ENCODE measurements around the gene ADH1A.
"Not testable (repeated sequence)": the region's sequence is repeated elsewhere in the genome, so short reads cannot be mapped to it uniquely, and the experiment has no call there.

ADH1A gene

GRCh38 chr4:99276417-99276816, 14.4 kb downstream of the ADH1A start:
- no peak for DNase-seq

- DNase-seq: no peak
Observed at GRCh38 chr4:99275885-99276284, 14.9 kb downstream of the ADH1A start.

- no peak for DNase-seq
Observed at GRCh38 chr4:99275050-99275449, 15.7 kb downstream of the ADH1A start.

GRCh38 chr4:99273704-99274103, 17.1 kb downstream of the ADH1A start:
- no peak for DNase-seq

- DNase-seq: no peak
Observed at GRCh38 chr4:99264927-99265326, 25.9 kb downstream of the ADH1A start.

- DNase-seq: no peak
Observed at GRCh38 chr4:99252746-99253145, 38.0 kb downstream of the ADH1A start.

- no peak for DNase-seq
Observed at GRCh38 chr4:99248714-99249113, 42.1 kb downstream of the ADH1A start.

- no peak for DNase-seq
Observed at GRCh38 chr4:99235955-99236354, 54.8 kb downstream of the ADH1A start.

GRCh38 chr4:99234331-99235010, 56.3 kb downstream of the ADH1A start:
- DNase-seq: no peak

GRCh38 chr4:99233397-99233796, 57.4 kb downstream of the ADH1A start:
- DNase-seq: not testable (repeated sequence)

GRCh38 chr4:99228706-99229105, 62.1 kb downstream of the ADH1A start:
- DNase-seq: not testable (repeated sequence)

- not testable (repeated sequence) for DNase-seq
Observed at GRCh38 chr4:99227646-99228045, 63.1 kb downstream of the ADH1A start.

All from NCI-H2081 (cell line).